Neuronal stem cell (in vitro differentiated cells): ENCODE results near the gene TMEM203.

ENCODE experiments used
- DNase-seq: peaks from one replicate; pipeline ENCODE4 v3.0.0-alpha.2; 2013; ENCODE audit warnings: low spot score
- H2AFZ ChIP-seq: one replicate; pipeline ENCODE4 v1.6.1; 2013; ENCODE audit warnings: mild to moderate bottlenecking, low read length, inconsistent platforms
- H2AK5ac ChIP-seq: 2 replicates; pipeline ENCODE4 v1.6.1; 2013; ENCODE audit warnings: low read depth, mild to moderate bottlenecking, inconsistent platforms, low read length, moderate library complexity, mixed read lengths
- H2BK120ac ChIP-seq: 2 replicates; pipeline ENCODE4 v1.6.1; 2013; ENCODE audit warnings: low read depth, mild to moderate bottlenecking, inconsistent platforms, low read length, moderate library complexity, mixed read lengths
- H2BK12ac ChIP-seq: one replicate; pipeline ENCODE4 v1.6.1; 2013; ENCODE audit warnings: low read length, inconsistent platforms
- H2BK15ac ChIP-seq: 2 replicates; pipeline ENCODE4 v1.6.1; 2013; ENCODE audit warnings: mild to moderate bottlenecking, low read length, inconsistent platforms, mixed read lengths
- H2BK5ac ChIP-seq: one replicate; pipeline ENCODE4 v1.6.1; 2013; ENCODE audit warnings: inconsistent platforms, mild to moderate bottlenecking, low read length, moderate library complexity
- H3K14ac ChIP-seq: one replicate; pipeline ENCODE4 v1.6.1; 2013; ENCODE audit warnings: low read length, inconsistent platforms
- H3K18ac ChIP-seq: 2 replicates; pipeline ENCODE4 v1.6.1; 2013; ENCODE audit warnings: low read length, inconsistent platforms
- H3K23ac ChIP-seq: 2 replicates; pipeline ENCODE4 v1.6.1; 2013; ENCODE audit warnings: low read depth, mild to moderate bottlenecking, mixed read lengths, low read length, inconsistent platforms; ENCODE audit not compliant: poor library complexity
- H3K27ac ChIP-seq: replicated peaks from 3 replicates; pipeline ENCODE4 v1.5.1; 2013; ENCODE audit warnings: low read length, inconsistent platforms
- H3K27me3 ChIP-seq, 3 experiments: 2 replicates each; pipeline ENCODE4 v1.6.1; 2013; ENCODE audit warnings: low read length in 3 of 3, mild to moderate bottlenecking in 2 of 3, inconsistent platforms in 1 of 3, low read depth in 1 of 3, mixed read lengths in 1 of 3, moderate library complexity in 1 of 3; ENCODE audit not compliant: control insufficient read depth in 3 of 3, insufficient read depth in 3 of 3
- H3K36me3 ChIP-seq, 2 donors: replicated peaks in 1 of 2; 2 replicates each; pipeline ENCODE4 v1.6.1; 2013; ENCODE audit warnings: low read length in 2 of 2; ENCODE audit not compliant: control insufficient read depth in 2 of 2, insufficient read depth in 2 of 2
- H3K4ac ChIP-seq: 2 replicates; pipeline ENCODE4 v1.6.1; 2013; ENCODE audit warnings: inconsistent platforms, mild to moderate bottlenecking, low read length, moderate library complexity
- H3K4me1 ChIP-seq, 2 donors: 1 replicate in 1 of 2; 2 replicates in 1 of 2; pipeline ENCODE4 v1.6.1; 2013; ENCODE audit warnings: low read length in 2 of 2, low read depth in 1 of 2; ENCODE audit not compliant: control insufficient read depth in 2 of 2, insufficient read depth in 1 of 2
- H3K4me2 ChIP-seq: one replicate; pipeline ENCODE4 v1.6.1; 2013; ENCODE audit warnings: mild to moderate bottlenecking, low read length, inconsistent platforms; ENCODE audit not compliant: insufficient read depth, poor library complexity, severe bottlenecking
- H3K4me3 ChIP-seq, 2 donors: 2 replicates each; pipeline ENCODE4 v1.5.1; 2013; ENCODE audit warnings: low read length in 2 of 2, mild to moderate bottlenecking in 2 of 2, inconsistent platforms in 1 of 2, moderate library complexity in 1 of 2
- H3K79me1 ChIP-seq: one replicate; pipeline ENCODE4 v1.6.1; 2013; ENCODE audit warnings: low read depth, mild to moderate bottlenecking, inconsistent platforms, low read length, moderate library complexity
- H3K9ac ChIP-seq: one replicate; pipeline ENCODE4 v1.6.1; 2013; ENCODE audit warnings: mild to moderate bottlenecking, low read depth, low read length, inconsistent platforms; ENCODE audit not compliant: poor library complexity
- H3K9me3 ChIP-seq, 2 donors: replicated peaks in 1 of 2; 2 replicates each; pipeline versions ENCODE3 to v1.6.1; 2013; ENCODE audit warnings: low read length in 2 of 2, mild to moderate bottlenecking in 2 of 2, inconsistent platforms in 1 of 2, low read depth in 1 of 2, mixed read lengths in 1 of 2, moderate library complexity in 1 of 2; ENCODE audit not compliant: control insufficient read depth in 2 of 2, insufficient read depth in 1 of 2
- H4K8ac ChIP-seq: one replicate; pipeline ENCODE4 v1.6.1; 2013; ENCODE audit warnings: low read depth, mild to moderate bottlenecking, inconsistent platforms, low read length, moderate library complexity
- H4K91ac ChIP-seq: one replicate; pipeline ENCODE4 v1.6.1; 2013; ENCODE audit warnings: low read length, low read depth, mild to moderate bottlenecking, inconsistent platforms; ENCODE audit not compliant: poor library complexity
- WGBS, 2 donors: extraction: QIAGEN DNeasy Blood & Tissue Kit; methylation state at CpG; one replicate each; pipeline ENCODE4 v1.1.7; 2013; ENCODE audit warnings: missing lambda C conversion rate in 2 of 2, mixed read lengths in 1 of 2; ENCODE audit not compliant: insufficient read length in 2 of 2, insufficient replicate concordance in 1 of 2; ENCODE audit errors: extremely low coverage in 2 of 2; 5-methylcytosine and 5-hydroxymethylcytosine counted together

Gene TMEM203

GRCh38 chr9:137161558-137162486 is 43.6 kb downstream of the TMEM203 start:
- WGBS, 2 donors, result no CpG with 5 or more reads among the region's 71 CpGs
- Histone ChIP-seq H2AFZ (no peak overlapping the region), H2BK15ac (peak overlapping the region; percentile 67), H3K18ac (peak overlapping the region; percentile 48), H3K36me3 (no peaks in the 10 kb centered on the region), H3K9ac (no peak overlapping the region), H2BK5ac (no peak overlapping the region), H2AK5ac (peak overlapping the region; percentile 56), H3K4ac (no peak overlapping the region), H4K8ac (no peak overlapping the region), H3K9me3 (peaks cover 0 to 7% of the 10 kb centered on the region in 2 donors), H3K4me1 (peaks cover 5 to 10% of the 10 kb centered on the region in 2 donors), H3K14ac (no peak overlapping the region), H3K4me3 (no peak overlapping the region), H3K23ac (peak overlapping the region; percentile 98), H2BK12ac (no peak overlapping the region), H3K79me1 (peaks cover 3% of the 10 kb centered on the region), H2BK120ac (no peak overlapping the region), H4K91ac (no peak overlapping the region), H3K27me3 (peaks cover 27 to 92% (median 91%) of the 10 kb centered on the region in 3 experiments), H3K27ac (no peak overlapping the region), H3K4me2 (peak overlapping the region; percentile 18)
- no peak for DNase-seq

GRCh38 chr9:137160716-137161557 is 44.5 kb downstream of the TMEM203 start:
- Histone ChIP-seq H3K27ac (no peak overlapping the region), H2BK5ac (no peak overlapping the region), H2AK5ac (no peak overlapping the region), H3K23ac (peak overlapping the region; percentile 98), H2AFZ (no peak overlapping the region), H3K36me3 (no peaks in the 10 kb centered on the region), H4K91ac (no peak overlapping the region), H3K4me2 (no peak overlapping the region), H3K27me3 (peaks cover 27 to 92% (median 91%) of the 10 kb centered on the region in 3 experiments), H3K4me1 (peaks cover 8% of the 10 kb centered on the region in 2 donors), H3K9me3 (peaks cover 0 to 9% of the 10 kb centered on the region in 2 donors), H3K79me1 (peaks cover 3% of the 10 kb centered on the region), H3K14ac (peak overlapping the region; percentile 94), H2BK12ac (no peak overlapping the region), H2BK15ac (no peak overlapping the region), H2BK120ac (no peak overlapping the region), H3K4me3 (no peak overlapping the region), H4K8ac (no peak overlapping the region), H3K9ac (peak overlapping the region; percentile 60), H3K18ac (peak overlapping the region; percentile 64), H3K4ac (no peak overlapping the region)
- no peak for DNase-seq
- WGBS, 2 donors, result no CpG with 5 or more reads among the region's 56 CpGs

GRCh38 chr9:137160054-137160425 is 45.4 kb downstream of the TMEM203 start:
- Histone ChIP-seq H3K4ac (no peak overlapping the region), H2AFZ (no peak overlapping the region), H3K23ac (peak overlapping the region; percentile 65), H4K91ac (no peak overlapping the region), H3K4me1 (peaks cover 8% of the 10 kb centered on the region in 2 donors), H2AK5ac (no peak overlapping the region), H3K9me3 (peaks cover 0 to 9% of the 10 kb centered on the region in 2 donors), H3K14ac (no peak overlapping the region), H3K18ac (no peak overlapping the region), H3K27me3 (peaks cover 27 to 93% (median 92%) of the 10 kb centered on the region in 3 experiments), H2BK15ac (no peak overlapping the region), H3K36me3 (no peaks in the 10 kb centered on the region), H3K27ac (no peak overlapping the region), H2BK5ac (no peak overlapping the region), H3K4me3 (no peak overlapping the region), H3K4me2 (no peak overlapping the region), H2BK120ac (no peak overlapping the region), H3K9ac (no peak overlapping the region), H4K8ac (peak overlapping the region; percentile 17), H2BK12ac (no peak overlapping the region), H3K79me1 (peaks cover 3% of the 10 kb centered on the region)
- no CpG with 5 or more reads among the region's 17 CpGs for WGBS, 2 donors
- no peak for DNase-seq
